Measurements from ENCODE around the gene ELK3.

Gene ELK3

GRCh38 chr12:96193725-96194575, at the start of gene ELK3:
Gene ELK3, plus strand, starts transcription at chr12:96194375.
- DNase-seq (ENCODE audit: low read depth) = peak; percentile 39

- no peak for DNase-seq (ENCODE audit: low read depth)
Measured at GRCh38 chr12:96146747-96147146, 47.4 kb upstream of the ELK3 start.

GRCh38 chr12:96150442-96150841, 43.7 kb upstream of the ELK3 start:
- DNase-seq (ENCODE audit: low read depth) = no peak

- DNase-seq (ENCODE audit: low read depth) = no peak
Measured at GRCh38 chr12:96152164-96152563, 42.0 kb upstream of the ELK3 start.

- no peak for DNase-seq (ENCODE audit: low read depth)
Measured at GRCh38 chr12:96153131-96153725, 40.9 kb upstream of the ELK3 start.

- no peak for DNase-seq (ENCODE audit: low read depth)
Measured at GRCh38 chr12:96155181-96155580, 39.0 kb upstream of the ELK3 start.

DNA sequence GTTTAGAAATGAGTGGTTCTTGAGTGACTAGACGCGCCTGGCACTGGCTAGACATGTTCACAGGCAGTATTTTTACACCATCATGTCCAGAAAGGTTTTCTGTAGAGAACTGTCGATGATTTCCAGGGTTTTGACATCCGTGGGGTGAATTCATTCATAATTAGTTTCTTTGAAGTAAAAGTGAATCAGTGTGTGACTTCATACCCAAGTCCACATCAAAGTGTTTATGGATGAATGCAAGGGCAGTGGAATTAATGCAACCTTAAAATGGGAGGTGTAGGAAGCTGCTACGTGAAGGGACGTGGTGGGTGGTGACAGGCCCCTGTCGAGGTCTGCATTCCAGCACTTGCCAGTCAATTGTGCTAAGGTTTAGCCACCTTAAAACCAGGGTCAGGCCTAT, 38.4 kb upstream of the ELK3 start:
- DNase-seq (ENCODE audit: low read depth) = no peak

DNA sequence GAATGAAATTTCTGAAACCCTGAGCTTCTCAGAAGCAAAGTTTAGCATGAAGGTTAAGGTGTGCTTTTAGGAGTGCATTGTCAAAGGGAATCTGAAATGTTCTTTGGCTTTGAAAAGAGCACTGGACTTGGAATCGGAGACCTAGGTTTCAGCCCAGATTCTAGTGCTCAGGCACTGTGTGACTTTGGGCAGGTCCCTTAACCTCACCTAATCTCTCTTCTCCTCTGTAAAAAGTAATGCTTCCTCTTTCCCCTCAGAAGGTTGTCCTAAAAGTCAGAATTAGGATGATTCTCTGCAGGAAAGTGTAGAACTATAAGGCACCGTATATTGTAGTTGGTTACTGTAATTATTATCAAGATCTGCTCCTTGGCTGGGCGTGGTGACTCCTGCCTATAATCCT, 38.0 kb upstream of the ELK3 start:
- no peak for DNase-seq (ENCODE audit: low read depth)

DNA sequence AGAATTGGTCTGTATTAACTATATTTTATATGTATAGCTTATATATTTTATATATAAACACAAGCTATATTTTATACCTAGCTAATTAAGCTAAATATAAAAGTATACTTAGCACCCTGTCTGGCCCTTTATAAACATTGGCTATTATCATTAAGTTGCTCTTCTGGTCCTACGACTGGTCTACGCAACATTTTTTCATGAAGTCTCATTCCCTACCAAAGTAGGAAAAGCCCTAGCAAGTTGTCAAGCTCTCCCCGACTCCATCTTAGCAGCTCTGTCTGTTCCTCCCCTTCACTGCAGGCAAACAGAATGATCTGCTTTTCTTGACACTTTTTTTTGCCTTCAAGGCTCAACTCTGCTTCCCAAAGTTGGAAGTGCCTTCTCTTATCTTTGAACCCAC, 36.7 kb upstream of the ELK3 start:
- no peak for DNase-seq (ENCODE audit: low read depth)

DNA sequence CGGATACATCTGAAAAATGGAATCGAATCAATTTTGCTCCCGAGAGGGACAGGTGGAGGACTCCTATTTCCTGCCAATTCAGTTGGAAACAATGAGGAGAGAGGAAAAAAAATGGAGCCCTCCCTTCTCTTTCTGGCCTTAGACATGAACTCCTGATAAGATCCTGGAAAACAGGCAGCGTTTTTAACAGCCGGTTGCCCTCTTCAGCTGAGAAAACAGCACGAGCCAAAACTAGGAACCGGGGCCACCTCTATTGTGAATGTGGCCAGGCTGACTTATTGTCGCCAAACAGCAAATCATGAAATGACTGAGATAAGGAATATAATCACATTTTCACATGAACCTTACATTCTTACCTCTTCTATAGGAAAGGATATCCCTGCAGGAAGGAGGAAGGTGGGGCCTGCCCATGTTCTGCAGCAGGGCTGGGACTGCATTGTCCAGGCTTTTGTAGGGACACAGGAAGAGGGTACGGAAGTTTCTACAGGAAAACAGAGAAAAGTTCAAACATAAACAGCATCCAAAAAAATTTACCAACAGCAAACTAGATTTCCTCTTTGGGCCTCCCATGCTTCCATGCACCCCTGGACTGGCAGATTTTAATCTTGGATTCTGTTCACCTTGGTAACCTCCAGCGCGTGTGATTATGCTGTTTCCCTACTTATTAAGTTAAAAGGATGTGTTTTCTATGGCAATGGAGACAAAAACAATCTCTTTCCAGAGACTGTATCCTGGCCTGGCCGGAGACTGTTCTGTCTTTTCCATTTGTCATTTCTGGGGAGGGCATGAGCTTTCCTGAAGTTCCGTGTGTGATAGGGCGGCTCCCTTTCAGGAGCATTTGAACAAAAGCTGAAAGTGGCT, 29.0 kb upstream of the ELK3 start:
- DNase-seq (ENCODE audit: low read depth) = no peak

- DNase-seq (ENCODE audit: low read depth) = no peak
Measured at GRCh38 chr12:96166765-96167164, 27.4 kb upstream of the ELK3 start.

GRCh38 chr12:96167492-96167891, 26.7 kb upstream of the ELK3 start:
- no peak for DNase-seq (ENCODE audit: low read depth)

DNA sequence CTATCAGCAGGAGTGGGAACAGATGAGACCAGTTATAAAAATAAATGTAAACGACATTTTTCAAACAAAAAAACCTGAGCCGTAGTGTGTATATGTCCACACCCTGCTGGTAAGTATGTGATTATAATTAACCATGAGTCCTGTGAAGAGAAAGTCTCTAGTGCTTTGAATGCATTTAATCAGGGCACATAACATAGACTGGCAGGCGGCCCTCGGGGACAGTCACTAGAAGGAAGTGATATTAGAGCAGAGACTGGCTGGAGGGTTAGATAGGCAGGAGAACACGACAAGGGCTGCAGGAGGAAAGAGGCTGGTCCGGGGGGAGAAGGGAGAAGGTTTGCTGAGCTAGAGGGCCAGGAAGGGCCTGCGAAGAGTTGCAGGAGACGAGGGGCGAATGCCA, 23.8 kb upstream of the ELK3 start:
- DNase-seq (ENCODE audit: low read depth) = no peak

GRCh38 chr12:96170762-96171161, 23.4 kb upstream of the ELK3 start:
- DNase-seq (ENCODE audit: low read depth) = no peak

GRCh38 chr12:96171905-96172304, 22.3 kb upstream of the ELK3 start:
- no peak for DNase-seq (ENCODE audit: low read depth)

DNA sequence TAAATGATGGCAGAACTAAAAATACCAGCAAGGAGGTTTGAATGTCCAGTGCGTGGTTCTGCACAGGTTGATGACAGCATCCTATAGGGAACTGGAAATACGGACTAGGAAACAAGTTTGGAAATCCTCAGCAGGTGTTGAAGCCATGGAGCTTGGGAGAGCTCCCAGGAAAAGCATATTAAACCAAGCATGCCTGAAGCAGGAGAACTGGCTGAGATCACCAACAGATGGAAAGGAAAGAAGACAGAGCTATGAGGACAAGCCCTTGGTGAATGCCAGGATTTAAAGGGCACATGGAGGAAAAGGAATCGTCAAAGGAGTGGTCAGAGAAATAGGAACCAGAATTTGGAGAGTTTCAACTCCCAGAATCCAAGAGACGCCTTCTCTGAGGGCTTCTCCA, 21.2 kb upstream of the ELK3 start:
- DNase-seq (ENCODE audit: low read depth) = no peak

DNA sequence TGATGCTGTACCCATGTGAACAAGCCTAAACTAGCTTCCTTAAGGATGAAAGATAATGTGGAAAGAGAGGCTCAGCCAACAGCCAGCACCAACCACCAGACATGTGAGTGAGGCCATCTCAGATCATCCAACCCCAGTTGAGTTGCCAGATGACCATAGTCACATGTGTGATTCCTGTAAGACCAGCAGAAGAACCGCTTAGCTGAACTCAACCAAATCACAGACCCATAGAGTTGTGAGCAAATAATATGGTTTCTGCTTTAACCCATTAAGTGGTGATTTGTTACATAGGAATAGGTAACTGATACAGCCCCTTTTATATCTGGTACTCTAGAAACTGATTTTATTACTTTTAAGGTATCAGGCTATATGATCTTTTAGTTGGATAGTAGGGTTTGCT, 17.6 kb upstream of the ELK3 start:
- no peak for DNase-seq (ENCODE audit: low read depth)

- peak; percentile 58 for DNase-seq (ENCODE audit: low read depth)
Measured at GRCh38 chr12:96177013-96177412, 17.2 kb upstream of the ELK3 start.

DNA sequence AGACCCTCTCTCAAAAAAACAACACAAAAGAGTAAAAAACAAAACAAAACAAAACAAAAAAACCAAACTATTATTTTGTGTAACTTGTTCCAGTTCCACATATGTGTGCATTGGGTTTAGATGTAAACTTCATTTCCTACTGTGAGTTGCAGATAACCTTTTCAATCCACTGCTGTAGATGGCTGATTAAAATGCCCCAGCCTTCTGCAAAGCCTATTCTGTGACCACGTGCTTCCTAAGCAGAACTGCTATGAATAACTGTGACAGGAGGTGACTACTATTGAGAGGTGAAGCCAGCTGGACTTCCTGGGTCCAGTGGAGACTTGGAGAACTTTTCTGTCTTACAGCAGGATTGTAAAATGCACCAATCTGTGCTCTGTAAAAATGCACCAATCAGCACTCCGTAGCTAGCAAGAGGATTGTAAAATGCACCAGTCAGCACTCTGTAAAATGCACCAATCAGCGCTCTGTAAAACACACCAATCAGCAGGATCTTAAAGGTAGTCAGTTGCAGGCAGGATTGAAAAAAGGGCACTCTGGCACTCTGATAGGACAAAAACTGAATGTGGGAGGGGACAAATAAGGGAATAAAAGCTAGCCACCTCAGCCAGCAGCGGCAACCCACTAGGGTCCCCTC, 10.3 kb upstream of the ELK3 start:
- DNase-seq (ENCODE audit: low read depth) = no peak

DNA sequence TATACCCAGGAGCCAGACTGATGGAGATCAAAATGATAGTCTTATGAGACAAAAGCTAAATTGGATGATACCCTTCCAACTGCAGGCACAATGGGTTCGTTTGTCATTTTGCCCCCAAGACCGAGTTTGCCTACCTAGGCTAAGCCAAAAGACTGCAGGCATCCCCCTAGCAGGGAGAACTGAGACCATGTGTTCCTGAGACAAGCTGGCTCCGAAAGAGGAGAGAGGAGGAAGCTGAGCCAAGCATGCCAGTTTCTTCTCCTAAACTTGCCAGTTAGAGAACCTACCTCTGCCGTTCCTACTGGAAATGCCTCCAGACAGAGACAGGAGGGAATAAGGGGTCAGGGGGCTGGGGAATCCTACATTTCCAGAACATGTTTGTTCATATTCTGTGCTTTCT, 8.3 kb upstream of the ELK3 start:
- DNase-seq (ENCODE audit: low read depth) = no peak

DNA sequence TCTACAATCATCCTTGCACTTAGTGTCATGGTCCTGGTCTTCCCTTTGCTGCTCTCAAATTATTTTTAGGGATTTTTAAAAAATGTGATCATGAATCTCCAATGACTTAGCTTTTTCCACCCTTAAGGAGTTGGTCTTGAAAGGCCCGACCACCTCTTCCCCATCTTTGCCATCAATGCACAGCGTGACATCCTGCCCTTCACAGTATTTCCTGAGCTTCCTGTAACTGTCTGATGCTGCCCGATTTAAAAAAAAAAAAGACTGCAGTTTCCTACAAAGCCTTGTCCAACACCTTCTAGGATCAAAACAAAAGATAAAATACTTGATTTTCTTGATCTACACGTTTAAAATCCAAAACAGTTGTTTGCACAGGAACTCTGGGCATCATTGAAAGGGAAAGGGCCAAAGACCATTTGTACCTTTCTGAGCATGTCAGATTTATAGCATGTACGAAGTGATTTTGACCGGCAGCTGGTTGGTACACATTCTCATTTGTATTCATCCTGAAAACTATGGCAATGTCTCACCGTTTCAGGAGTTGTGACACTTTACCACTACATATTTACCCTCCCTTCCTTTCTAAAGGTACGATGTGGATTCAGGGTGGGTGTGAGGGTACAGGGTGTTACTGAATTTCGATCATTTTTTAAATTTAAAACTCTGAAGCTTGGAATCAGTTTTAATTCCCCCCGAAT, 7.4 kb upstream of the ELK3 start:
- DNase-seq (ENCODE audit: low read depth) = no peak

DNA sequence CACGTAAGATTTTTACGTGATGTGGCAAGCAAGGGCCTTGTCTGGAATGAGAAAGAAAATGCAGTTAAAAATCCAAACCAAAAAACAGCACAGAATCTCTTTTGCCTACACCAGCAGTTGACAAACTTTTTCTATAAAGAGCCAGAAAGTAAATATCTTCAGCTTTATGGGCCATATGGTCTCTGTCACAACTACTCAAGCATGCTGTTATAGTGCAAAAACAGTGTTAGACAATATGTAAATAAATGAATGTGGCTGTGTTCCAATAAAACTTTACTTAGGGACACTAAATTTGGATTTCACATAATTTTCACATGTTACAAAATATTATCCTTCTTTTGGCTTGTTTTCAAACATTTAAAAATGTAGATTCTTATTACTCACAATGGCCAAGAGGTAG, 6.2 kb upstream of the ELK3 start:
- DNase-seq (ENCODE audit: low read depth) = no peak
